HepG2 (cell line): ENCODE results near the gene ACP5. TPM values are rescaled to one million over a fixed set of nuclear protein-coding genes. Genes with fewer than 3 reads are reported as not detected.

Source experiments
- KLF11 ChIP-seq: IDR thresholded peaks from 2 replicates; pipeline ENCODE4 v1.6.1; 2016; ENCODE audit warnings: missing compliant biosample characterization
- MBNL3 ChIP-seq: fragments of 250-450 bp; sonication (Bioruptor Pico); conservative IDR thresholded peaks from 2 replicates; pipeline ENCODE4 v1.8.0; 2022; ENCODE audit warnings: mild to moderate bottlenecking, inconsistent platforms
- MNT ChIP-seq: fragments of 450-650 bp; IDR thresholded peaks from 2 replicates; pipeline ENCODE4 v1.6.1; 2016
- NFE2 ChIP-seq: sonication (generic); formaldehyde crosslinking; IDR thresholded peaks from 2 replicates; pipeline ENCODE4 v1.4.0; 2020; ENCODE audit warnings: missing genetic modification reagents
- NR0B2 ChIP-seq: sonication (generic); formaldehyde crosslinking; IDR thresholded peaks from 2 replicates; pipeline ENCODE4 v1.4.0; 2020; ENCODE audit warnings: mild to moderate bottlenecking, missing genetic modification reagents
- REST ChIP-seq, 2 experiments: IDR thresholded peaks; 2 replicates each; pipeline ENCODE4 v1.6.1; 2011 to 2012; ENCODE audit warnings: low read length in 2 of 2, borderline replicate concordance in 1 of 2, low read depth in 1 of 2, mild to moderate bottlenecking in 1 of 2, moderate library complexity in 1 of 2
- SNAPC2 ChIP-seq: sonication (generic); formaldehyde crosslinking; IDR thresholded peaks from 2 replicates; pipeline ENCODE4 v1.8.1; 2022; ENCODE audit warnings: mild to moderate bottlenecking, missing genetic modification reagents
- ZNF296 ChIP-seq: sonication (generic); formaldehyde crosslinking; conservative IDR thresholded peaks from 2 replicates; pipeline ENCODE4 v1.5.0; 2020; ENCODE audit warnings: mild to moderate bottlenecking, missing genetic modification reagents
- ZNF576 ChIP-seq: sonication (generic); formaldehyde crosslinking; IDR thresholded peaks from 2 replicates; pipeline ENCODE4 v1.4.0; 2020; ENCODE audit warnings: mild to moderate bottlenecking, missing genetic modification reagents
- polyA plus RNA-seq, 8 experiments: library from polyadenylated mRNA; depleted of rRNA in 3 of 8; stranded (reverse) in 7 of 8; unstranded in 1 of 8; fragments of >200 nt; fragmentation: Illumina TruSeq in 4 of 8; extraction: Trizol in 4 of 8; gene quantifications; 2 replicates each; pipeline versions ENCODE4 v1.2.1 to v1.2.3, GENCODE V29; 2011 to 2016; ENCODE audit warnings: low read depth in 4 of 8, missing spikeins in 1 of 8, mixed read lengths in 1 of 8; ENCODE audit not compliant: insufficient read depth in 1 of 8
- total RNA-seq, 5 experiments: library from RNA; depleted of rRNA; stranded (reverse); fragments of >200 nt; fragmentation: Illumina TruSeq; extraction: Trizol; gene quantifications; 2 replicates each; pipeline ENCODE4 v1.2.3, GENCODE V29; 2016; ENCODE audit warnings: low read depth in 1 of 5

The ACP5 gene
- total and polyA plus RNA-seq, 2 of the 13 experiments (the other 11 are each of a cell fraction or from before 2014, with no cell fraction given): 1.3 to 6.7 TPM

- no peak for TF ChIP-seq ZNF296 (CRISPR knock-in tag)
- no peak for TF ChIP-seq MBNL3 (CRISPR knock-in tag)
- TF ChIP-seq ZNF576: no peak
- no peak for TF ChIP-seq NR0B2
- no peak for TF ChIP-seq NFE2
- TF ChIP-seq MNT: no peak
- TF ChIP-seq REST (IDR thresholded peaks at IDR 0.05; ENCODE audit: borderline replicate concordance in 1 of 2, low read depth in 1 of 2, low read length in 2 of 2): no peak
- no peak for TF ChIP-seq SNAPC2 (CRISPR knock-in tag)
- no peak for TF ChIP-seq KLF11 (CRISPR knock-in tag)
- TF ChIP-seq, all 625 proteins: peak for 0
Measured at GRCh38 chr19:11620553-11620952, 43.1 kb upstream of the ACP5 start (continued).
